ENCODE results near the gene IGF2R.
A peak's percentile ranks its signal among the peaks of the same experiment; 100 is the strongest.

Gene IGF2R

GRCh38 chr6:160055813-160056212 lies 86.9 kb downstream of the IGF2R start:
- DNase-seq, result peak; percentile 53

GRCh38 chr6:160057080-160057479 lies 88.2 kb downstream of the IGF2R start:
- no peak for DNase-seq

- DNase-seq, result no peak
Measured at GRCh38 chr6:160058603-160059215, 89.8 kb downstream of the IGF2R start.

- DNase-seq, result no peak
Measured at GRCh38 chr6:160060221-160060620, 91.3 kb downstream of the IGF2R start.

GRCh38 chr6:160060920-160061447 lies 92.1 kb downstream of the IGF2R start:
- DNase-seq, result no peak

- no peak for DNase-seq
Measured at GRCh38 chr6:160063771-160064413, 95.0 kb downstream of the IGF2R start.

GRCh38 chr6:160065200-160065599 lies 96.3 kb downstream of the IGF2R start:
- no peak for DNase-seq

GRCh38 chr6:160067564-160067963 lies 98.7 kb downstream of the IGF2R start:
- DNase-seq, result no peak

GRCh38 chr6:160068346-160068745 lies 99.5 kb downstream of the IGF2R start:
- no peak for DNase-seq

- DNase-seq, result no peak
Measured at GRCh38 chr6:160069050-160069454, 100.2 kb downstream of the IGF2R start.

- DNase-seq, result no peak
Measured at GRCh38 chr6:160069459-160069858, 100.6 kb downstream of the IGF2R start.

GRCh38 chr6:160070427-160070826 lies 101.5 kb downstream of the IGF2R start:
- no peak for DNase-seq

GRCh38 chr6:160070831-160071230 lies 101.9 kb downstream of the IGF2R start:
- DNase-seq, result no peak

- no peak for DNase-seq
Measured at GRCh38 chr6:160071805-160072690, 103.2 kb downstream of the IGF2R start.

GRCh38 chr6:160073272-160073671 lies 104.4 kb downstream of the IGF2R start:
- DNase-seq, result no peak

GRCh38 chr6:160076009-160076408 lies 107.1 kb downstream of the IGF2R start:
- DNase-seq, result no peak

- no peak for DNase-seq
Measured at GRCh38 chr6:160077024-160077423, 108.1 kb downstream of the IGF2R start.

- DNase-seq, result no peak
Measured at GRCh38 chr6:160077526-160077925, 108.6 kb downstream of the IGF2R start.

GRCh38 chr6:160078883-160079685 lies 110.2 kb downstream of the IGF2R start:
- DNase-seq, result no peak

- no peak for DNase-seq
Measured at GRCh38 chr6:160079686-160080043, 110.8 kb downstream of the IGF2R start.

GRCh38 chr6:160080097-160080496 lies 111.2 kb downstream of the IGF2R start:
- no peak for DNase-seq

- no peak for DNase-seq
Measured at GRCh38 chr6:160081398-160081797, 112.5 kb downstream of the IGF2R start.

- no peak for DNase-seq
Measured at GRCh38 chr6:160082627-160083026, 113.7 kb downstream of the IGF2R start.
